ENCODE data around the gene UNC79. TPM values are rescaled to one million over a fixed set of nuclear protein-coding genes. Genes with fewer than 3 reads are reported as not detected.

Gene UNC79
- total RNA-seq, 4 donors from 2014 or later: 0.33 to 0.73 (median 0.51) TPM

GRCh38 chr14:93744876-93745275 is 314.1 kb downstream of the UNC79 start:
- intact Hi-C loops (cut with DNase I; ENCODE audit: low total_unique reads): no loop called here
- in situ Hi-C loops (cut with MboI; ENCODE audit: low sequenced_read_pairs in 4 of 4): no loop called here
- Histone ChIP-seq H3K36me3 (no peaks in the 10 kb centered on the region), H3K27ac (no peak overlapping the region), H3K4me3 (no peak overlapping the region), H3K27me3 (no peaks in the 10 kb centered on the region), H3K9me3 (no peaks in the 10 kb centered on the region), H3K4me1 (peaks cover 0 to 3% of the 10 kb centered on the region in 2 donors)
- ATAC-seq: no peak
- no peak for TF ChIP-seq POLR2A (IDR thresholded peaks at IDR 0.05)
- TF ChIP-seq, protein P1, sequence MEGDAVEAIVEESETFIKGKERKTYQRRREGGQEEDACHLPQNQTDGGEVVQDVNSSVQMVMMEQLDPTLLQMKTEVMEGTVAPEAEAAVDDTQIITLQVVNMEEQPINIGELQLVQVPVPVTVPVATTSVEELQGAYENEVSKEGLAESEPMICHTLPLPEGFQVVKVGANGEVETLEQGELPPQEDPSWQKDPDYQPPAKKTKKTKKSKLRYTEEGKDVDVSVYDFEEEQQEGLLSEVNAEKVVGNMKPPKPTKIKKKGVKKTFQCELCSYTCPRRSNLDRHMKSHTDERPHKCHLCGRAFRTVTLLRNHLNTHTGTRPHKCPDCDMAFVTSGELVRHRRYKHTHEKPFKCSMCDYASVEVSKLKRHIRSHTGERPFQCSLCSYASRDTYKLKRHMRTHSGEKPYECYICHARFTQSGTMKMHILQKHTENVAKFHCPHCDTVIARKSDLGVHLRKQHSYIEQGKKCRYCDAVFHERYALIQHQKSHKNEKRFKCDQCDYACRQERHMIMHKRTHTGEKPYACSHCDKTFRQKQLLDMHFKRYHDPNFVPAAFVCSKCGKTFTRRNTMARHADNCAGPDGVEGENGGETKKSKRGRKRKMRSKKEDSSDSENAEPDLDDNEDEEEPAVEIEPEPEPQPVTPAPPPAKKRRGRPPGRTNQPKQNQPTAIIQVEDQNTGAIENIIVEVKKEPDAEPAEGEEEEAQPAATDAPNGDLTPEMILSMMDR (IDR thresholded peaks at IDR 0.05 in 4 of 5, conservative IDR thresholded peaks at IDR 0.05 in 1 of 5): no peak
- no peak for DNase-seq

DNA sequence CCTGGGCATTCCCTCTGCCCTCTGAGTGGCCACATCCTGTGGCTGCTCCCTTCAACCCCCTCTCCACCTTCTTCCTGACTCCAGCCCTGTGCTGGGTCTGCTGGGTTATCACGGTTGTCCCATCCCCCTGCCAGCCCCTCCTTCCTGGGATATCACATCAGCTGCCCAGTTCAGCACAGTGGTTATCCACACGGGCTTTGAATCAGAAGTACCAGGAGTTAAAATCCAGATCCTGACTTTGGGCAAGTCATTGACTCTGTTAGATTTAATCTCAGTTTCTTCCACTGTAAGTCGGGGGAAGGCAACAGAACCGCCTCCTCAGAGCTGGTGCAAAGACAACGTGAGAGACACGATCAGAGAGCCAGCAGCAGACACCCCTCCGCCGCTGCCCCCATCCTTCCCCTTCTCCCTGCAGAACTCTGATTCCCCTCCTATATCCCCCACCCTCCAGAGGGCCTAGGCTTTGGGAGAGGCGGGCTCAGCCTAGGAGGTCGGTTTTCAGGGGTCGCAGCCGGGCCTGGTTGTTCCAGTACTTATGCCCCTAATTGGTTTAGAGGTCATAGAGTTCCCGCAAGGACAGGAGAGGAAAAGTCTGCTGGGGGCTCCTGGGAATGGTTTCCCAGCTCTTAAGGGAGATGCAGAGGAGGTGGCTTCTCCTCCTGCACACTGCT is 315.0 kb downstream of the UNC79 start:
- TF ChIP-seq POLR2A (IDR thresholded peaks at IDR 0.05): no peak
- TF ChIP-seq, protein P1 (IDR thresholded peaks at IDR 0.05 in 4 of 5, conservative IDR thresholded peaks at IDR 0.05 in 1 of 5): no peak
- no peak overlapping the region for H3K27ac ChIP-seq
- no peak overlapping the region for H3K4me3 ChIP-seq
- DNase-seq (no peak), ATAC-seq (no peak)
- no peaks in the 10 kb centered on the region for H3K36me3 ChIP-seq
- no peaks in the 10 kb centered on the region for H3K9me3 ChIP-seq
- H3K4me1 ChIP-seq: peaks cover 0 to 3% of the 10 kb centered on the region in 2 donors
- intact Hi-C loops (cut with DNase I; ENCODE audit: low total_unique reads): no loop called here
- in situ Hi-C loops (cut with MboI; ENCODE audit: low sequenced_read_pairs in 4 of 4): no loop called here
- H3K27me3 ChIP-seq: no peaks in the 10 kb centered on the region

- Histone ChIP-seq H3K4me3 (no peak overlapping the region), H3K27me3 (no peaks in the 10 kb centered on the region), H3K27ac (no peak overlapping the region), H3K4me1 (peaks cover 0 to 3% of the 10 kb centered on the region in 2 donors), H3K9me3 (no peaks in the 10 kb centered on the region), H3K36me3 (no peaks in the 10 kb centered on the region)
- intact Hi-C loops (cut with DNase I; ENCODE audit: low total_unique reads) (no loop called here), in situ Hi-C loops (cut with MboI; ENCODE audit: low sequenced_read_pairs in 4 of 4) (no loop called here)
- DNase-seq (no peak), ATAC-seq (no peak)
- TF ChIP-seq, protein P1 (IDR thresholded peaks at IDR 0.05 in 4 of 5, conservative IDR thresholded peaks at IDR 0.05 in 1 of 5): no peak
- no peak for TF ChIP-seq POLR2A (IDR thresholded peaks at IDR 0.05)
Observed at GRCh38 chr14:93747102-93747501, 316.4 kb downstream of the UNC79 start.

DNA sequence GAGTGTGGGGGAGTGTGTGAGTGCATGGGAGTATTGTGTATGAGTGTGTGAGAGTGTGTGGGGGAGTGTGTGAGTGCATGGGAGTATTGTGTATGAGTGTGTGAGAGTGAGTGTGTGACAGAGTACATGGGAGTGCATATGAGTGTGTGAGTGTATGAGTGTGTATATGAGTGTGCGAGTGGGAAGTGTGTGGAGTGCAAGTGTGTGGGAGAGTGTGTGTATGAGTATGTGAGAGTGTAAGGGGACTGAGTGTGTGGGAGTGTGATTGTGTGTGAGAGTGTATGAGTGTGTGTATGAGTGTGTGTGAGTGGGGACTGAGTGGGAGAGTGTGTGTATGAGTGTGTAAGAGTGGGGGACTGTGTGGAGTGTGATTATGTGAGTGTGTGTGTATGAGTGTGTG is 316.8 kb downstream of the UNC79 start:
- Histone ChIP-seq H3K9me3 (no peaks in the 10 kb centered on the region), H3K4me3 (no peak overlapping the region), H3K4me1 (peaks cover 0 to 2% of the 10 kb centered on the region in 2 donors), H3K27ac (no peak overlapping the region), H3K27me3 (no peaks in the 10 kb centered on the region), H3K36me3 (no peaks in the 10 kb centered on the region)
- in situ Hi-C loops (cut with MboI; ENCODE audit: low sequenced_read_pairs in 4 of 4) (no loop called here), intact Hi-C loops (cut with DNase I; ENCODE audit: low total_unique reads) (no loop called here)
- TF ChIP-seq, protein P1 (IDR thresholded peaks at IDR 0.05 in 4 of 5, conservative IDR thresholded peaks at IDR 0.05 in 1 of 5): no peak
- no peak for TF ChIP-seq POLR2A (IDR thresholded peaks at IDR 0.05)
- no peak for DNase-seq
- ATAC-seq: no peak

All from gastrocnemius medialis (tissue), 4 donors.